NCI-H460 (cell line): ENCODE measurements around the gene NACA. TPM values are rescaled to one million over a fixed set of nuclear protein-coding genes. Genes with fewer than 3 reads are reported as not detected.
"Not testable (repeated sequence)": the region's sequence is repeated elsewhere in the genome, so short reads cannot be mapped to it uniquely, and the experiment has no call there.

ENCODE experiments used
- DNase-seq: peaks from one replicate; pipeline ENCODE4 v3.0.0-alpha.2; 2016; ENCODE audit warnings: low read depth; ENCODE audit errors: extremely low read depth
- polyA plus RNA-seq: library from polyadenylated mRNA; depleted of rRNA; stranded (reverse); fragments of >200 nt; gene quantifications from 2 replicates; pipeline ENCODE4 v1.2.3, GENCODE V29; 2014; cell fraction: nucleus; rRNA removed
- total RNA-seq: library from RNA; depleted of rRNA; stranded (reverse); fragments of >200 nt; shearing (Covaris generic); gene quantifications from 2 replicates; pipeline ENCODE4 v1.2.3, GENCODE V29; 2014; rRNA removed

NACA gene
- 1,485 and 1,699 TPM in 2 replicates for total RNA-seq
- 848 and 1,102 TPM in 2 replicates for polyA plus RNA-seq

DNA sequence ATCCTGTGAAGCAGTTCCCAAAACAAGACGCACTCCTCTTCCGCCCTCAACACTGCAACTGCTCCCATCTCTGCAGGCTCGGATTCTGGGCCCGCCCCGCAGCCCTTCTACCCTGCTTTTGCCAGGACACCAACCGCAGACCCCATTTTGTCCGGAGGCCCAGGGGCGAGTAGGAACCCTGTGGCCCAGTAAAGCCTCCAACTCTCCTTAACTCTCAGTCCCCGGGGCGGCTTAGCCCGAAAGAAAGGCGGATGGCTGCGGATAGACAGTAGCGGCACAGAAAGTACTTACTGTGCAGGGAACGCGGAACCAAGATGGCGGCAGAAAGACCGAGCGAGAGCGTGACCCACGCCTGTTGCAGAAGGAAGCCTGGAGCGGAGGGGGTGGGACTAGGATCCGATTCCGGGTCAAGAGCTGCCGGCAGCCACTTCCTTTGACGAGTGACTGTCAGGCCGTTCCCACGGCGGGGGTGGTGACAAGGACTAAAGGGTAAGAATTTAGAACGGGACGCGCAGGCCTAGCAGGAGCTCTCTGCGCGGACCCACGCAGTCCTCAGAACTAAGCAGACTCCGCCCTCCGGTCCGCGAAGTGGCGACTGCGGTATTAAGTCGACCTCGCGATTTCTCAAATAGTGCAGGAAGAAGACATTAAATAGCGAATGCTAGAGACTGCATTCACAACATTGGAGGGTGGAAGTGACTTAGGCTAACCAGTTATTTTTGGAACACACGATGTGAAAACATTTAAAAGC lies at the start of gene NACA:
NACA (minus strand) TSS at position 328 of the 751 bp plus-strand sequence. CDS start 778 bp downstream, outside the sequence.
- DNase-seq, result peak; percentile 98

DNA sequence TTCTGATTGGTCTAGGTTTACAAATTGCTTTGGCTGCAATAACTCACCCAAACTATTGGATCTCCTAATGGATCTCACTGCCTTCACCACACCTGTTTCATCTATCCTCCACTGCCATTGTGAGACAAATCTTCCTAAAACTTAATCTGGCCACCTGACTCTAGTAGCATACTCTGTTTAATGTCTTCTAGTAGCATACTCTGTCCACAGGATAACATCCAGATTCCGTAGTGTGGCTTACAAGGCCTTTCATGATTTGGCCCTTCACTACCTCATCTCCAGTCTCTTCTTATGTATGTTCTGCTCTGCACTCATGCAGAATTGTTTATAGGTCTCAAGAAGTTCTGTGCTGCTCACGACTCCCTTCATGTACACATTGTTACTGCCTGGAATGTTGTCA lies 48.0 kb upstream of the NACA start:
- no peak for DNase-seq

DNA sequence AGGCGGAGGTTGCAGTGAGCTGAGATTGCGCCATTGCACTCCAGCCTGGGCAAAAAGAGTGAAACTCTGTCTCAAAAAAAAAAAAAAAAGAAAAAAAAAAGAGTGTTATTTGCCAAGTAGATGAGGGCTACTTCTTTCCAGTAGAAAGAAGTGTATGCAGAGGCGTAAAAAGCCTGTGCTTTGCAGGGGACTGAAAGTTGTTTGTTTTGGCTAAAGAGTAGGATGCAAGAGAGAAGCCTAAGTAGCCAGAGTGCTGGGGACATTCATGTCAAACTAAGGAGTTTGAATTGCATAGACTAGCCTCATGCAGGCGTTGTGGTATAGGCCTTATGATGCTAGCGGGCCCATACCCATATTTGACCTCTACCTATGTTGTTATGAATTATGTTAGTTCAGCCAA lies 47.5 kb upstream of the NACA start:
- no peak for DNase-seq

DNA sequence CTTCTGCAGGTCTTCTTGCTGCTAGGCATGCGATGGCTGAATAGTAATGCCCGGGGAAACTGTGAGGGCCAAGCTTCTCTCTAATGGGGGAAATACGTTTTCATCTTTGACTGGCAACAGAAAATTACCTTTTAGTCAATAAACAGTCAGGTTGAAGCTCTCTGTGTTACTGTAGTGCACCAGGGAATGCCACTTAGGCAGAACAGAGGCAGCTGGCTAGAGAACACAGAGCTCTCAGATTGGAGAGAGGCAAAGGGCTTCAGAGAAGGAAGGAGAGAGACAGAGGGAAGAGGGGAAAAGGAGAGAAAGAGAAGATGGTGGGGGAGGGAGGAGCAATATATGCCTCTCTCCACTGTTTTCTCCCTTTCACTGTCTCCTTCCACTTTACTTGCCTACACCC lies 44.8 kb upstream of the NACA start:
- DNase-seq, result no peak

DNA sequence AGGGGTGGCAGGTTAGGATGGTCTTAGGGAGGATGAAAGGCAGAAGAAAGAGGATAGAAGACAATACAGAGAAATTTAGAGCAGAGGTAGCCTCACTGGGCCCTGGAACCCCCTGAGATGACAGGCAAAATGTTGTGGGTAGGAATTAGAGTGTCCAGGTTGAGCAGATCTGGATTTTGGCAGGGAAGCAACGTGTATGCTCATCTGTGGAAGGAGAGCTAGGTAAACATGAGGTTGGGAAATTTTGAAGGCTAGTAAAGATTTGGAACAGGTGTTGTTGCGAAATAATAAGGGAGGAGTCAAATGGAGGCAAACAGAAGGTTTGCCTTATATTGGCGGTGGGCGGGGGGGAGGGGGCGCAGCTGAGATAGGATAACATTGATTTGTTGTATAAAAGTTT lies 43.3 kb upstream of the NACA start:
- no peak for DNase-seq

DNA sequence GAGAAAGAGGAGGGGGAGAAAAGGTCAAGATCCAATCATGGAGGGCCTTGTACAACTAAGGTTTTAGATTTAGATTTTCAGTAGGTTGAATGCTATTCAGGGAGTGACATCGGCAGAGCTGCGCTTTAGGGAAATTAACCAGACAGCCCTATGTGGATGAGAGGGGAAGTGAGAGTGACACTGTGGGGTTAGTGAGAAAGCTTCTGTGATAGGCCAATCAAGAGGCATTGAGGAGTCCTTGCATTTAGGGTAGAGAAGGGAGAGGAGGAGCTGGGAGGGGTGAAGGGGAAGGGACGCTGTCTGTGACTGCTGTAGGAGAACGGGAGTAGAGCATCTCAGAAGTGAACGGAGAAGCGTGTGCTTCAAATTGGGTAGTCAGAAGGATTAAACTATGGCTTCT lies 41.4 kb upstream of the NACA start:
- no peak for DNase-seq

DNA sequence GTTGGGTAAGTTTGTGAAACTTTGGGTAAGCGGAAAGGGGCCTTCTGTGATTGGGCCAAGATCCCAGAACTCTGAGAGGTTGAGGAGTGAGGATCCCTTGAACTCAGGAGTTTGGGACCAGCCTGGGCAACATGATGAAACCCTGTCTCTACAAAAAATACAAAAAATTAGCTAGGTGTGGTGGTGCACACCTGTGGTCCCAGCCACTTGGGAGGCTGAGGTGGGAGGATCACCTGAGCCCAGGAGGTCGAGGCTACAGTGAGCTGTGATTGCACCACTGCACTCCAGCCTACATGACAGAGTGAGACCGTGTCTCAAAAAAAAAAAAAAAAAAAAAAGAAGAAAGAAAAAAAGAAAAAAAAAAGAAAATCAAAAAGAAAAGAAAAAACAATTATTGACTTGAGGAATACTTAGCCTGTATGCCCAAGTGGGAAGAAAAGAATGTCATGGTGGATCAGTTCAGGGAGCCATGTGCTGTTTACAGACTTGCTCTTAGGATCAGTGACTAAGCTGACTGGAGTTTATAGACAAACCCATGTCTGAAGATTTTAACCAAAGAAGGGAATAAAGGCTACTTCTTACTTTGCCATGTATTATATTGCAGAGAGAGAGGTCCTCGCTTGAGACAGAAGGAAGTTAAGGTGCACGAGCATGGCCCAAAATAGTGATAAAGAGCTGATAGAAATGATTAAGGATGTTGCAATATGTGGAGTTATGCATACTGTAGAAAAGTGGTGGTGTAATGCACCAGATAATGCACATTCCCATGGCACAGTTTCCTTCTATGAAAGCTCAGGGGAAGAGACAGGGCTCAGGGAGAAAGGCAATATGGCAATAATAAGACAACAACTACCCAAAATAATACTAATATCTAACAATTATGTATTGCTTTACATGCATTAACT lies 38.9 kb upstream of the NACA start:
- no peak for DNase-seq

DNA sequence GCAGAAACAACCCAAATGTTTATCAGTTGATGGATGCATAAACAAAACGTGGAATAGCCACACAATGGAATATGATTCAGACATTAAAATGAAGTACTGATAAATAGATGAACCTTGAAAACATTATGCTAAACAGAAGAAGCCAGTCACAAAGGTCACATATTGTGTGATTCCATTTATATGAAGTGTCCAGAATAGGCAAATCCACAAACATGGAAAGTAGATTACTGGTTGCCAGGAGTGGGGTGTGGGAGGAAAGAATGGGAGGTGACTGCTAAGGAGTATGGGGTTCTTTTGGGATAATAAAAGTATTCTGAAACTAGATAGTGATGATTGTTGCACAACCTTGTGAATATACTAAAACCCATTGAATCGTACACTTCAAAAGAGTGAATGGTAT lies 36.7 kb upstream of the NACA start:
- DNase-seq, result no peak

DNA sequence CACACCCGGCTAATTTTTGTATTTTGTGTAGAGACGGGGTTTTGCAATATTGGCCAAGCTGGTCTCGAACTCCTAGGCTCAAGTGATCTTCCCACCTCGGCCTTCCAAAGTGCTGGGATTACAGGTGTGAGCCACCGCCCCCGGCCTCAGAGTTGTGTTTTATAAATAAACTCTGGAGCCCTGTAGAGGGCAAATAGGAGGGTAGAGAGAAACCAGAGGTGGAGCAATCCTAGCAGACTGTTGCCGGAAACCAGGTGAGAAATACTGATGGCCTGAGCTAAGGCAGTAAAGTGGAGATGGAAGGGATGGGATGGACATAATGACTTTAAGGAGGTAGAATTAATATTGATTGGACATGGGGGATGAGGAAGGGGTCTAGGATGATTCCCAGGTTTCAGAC lies 35.4 kb upstream of the NACA start:
- DNase-seq, result no peak

DNA sequence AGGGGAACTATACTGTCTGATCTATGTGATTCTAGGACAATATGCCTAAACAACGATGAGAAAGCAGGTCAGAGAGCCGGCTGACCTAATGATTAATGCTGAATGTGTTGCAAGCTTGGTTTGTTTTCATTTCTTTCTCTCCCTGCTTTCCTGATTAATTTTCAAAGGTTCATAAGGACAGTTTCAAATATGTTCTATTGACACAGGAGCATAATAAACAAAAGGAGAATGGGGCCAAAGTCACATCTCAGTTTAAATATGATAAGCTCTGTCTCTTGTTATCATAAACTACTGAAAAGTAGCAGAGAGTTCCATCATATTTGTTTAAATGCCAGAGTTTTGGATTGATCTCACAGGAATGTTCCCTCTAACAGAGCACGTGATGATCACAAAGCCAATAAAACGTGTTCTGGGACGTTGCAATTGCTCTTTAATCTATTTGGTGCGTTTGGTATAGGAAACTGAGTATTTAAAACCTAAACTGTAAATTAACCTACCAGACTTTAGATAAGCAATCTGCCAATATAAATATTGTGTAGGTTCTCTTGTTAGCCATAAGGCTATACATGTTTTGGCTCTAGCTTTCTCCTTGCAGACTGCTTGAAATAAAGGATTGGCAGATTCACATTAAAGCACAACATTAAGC lies 34.3 kb upstream of the NACA start:
- DNase-seq, result no peak

DNA sequence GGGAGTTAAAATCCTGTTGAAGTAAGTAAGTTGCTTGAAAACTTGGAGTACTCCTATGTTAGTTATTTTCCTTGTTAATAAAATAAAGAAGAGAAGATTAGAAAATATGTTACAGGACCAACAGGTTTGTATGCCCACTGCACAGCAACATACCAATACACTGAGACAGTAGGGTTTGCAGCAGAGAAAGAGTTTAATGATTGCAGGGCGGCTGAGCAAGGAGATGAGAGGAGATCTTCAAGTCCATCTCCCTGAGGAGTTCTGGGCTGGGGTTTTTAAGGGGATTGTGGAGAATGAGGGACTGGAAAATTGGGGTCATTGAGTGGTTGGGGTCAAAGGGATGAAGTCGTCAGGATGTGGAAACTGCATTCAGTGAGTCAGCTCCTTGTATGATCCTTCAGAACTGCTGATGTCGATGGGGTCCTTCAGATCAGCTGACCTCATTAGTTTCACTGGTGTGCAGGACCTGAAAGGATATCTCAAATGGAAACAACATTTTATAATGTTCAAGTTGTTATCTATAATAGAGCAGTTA lies 33.7 kb upstream of the NACA start:
- DNase-seq, result no peak

DNA sequence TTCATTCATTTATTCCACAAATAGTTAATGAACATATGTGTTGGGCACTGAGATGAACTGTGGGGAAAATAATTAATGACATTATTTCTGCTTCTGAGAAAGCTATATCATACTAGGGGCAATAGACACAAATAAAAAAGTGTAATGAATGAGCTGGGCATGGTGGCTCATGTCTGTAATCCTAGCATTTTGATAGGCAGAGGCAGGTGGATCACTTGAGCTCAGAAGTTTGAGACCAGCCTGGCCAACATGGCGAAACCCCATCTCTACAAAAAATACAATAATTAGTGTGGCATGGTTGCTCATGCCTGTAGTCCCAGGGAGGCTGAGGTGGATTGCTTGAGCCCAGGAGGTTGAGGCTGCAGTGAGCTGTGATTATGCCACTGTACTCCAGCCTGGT lies 32.9 kb upstream of the NACA start:
- not testable (repeated sequence) for DNase-seq

DNA sequence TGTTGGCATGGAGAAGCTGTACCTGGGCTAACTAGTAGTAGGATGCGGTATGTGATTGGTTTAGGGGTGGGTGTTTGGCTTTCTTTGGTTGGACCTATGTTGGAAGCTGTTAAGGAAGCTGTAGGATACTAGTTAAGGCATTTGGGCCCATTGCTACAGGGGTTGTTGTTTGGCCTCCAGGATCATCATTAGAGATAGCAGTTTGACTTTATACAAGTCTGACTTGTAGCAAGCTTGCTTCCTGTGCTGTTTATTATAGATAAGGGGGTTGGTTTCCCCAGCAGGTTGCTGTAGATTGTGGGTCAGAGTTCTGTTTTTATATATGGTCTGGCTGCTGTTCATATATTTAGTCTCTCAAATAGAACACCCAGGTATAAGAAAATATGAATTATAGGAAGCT lies 28.5 kb upstream of the NACA start:
- no peak for DNase-seq

DNA sequence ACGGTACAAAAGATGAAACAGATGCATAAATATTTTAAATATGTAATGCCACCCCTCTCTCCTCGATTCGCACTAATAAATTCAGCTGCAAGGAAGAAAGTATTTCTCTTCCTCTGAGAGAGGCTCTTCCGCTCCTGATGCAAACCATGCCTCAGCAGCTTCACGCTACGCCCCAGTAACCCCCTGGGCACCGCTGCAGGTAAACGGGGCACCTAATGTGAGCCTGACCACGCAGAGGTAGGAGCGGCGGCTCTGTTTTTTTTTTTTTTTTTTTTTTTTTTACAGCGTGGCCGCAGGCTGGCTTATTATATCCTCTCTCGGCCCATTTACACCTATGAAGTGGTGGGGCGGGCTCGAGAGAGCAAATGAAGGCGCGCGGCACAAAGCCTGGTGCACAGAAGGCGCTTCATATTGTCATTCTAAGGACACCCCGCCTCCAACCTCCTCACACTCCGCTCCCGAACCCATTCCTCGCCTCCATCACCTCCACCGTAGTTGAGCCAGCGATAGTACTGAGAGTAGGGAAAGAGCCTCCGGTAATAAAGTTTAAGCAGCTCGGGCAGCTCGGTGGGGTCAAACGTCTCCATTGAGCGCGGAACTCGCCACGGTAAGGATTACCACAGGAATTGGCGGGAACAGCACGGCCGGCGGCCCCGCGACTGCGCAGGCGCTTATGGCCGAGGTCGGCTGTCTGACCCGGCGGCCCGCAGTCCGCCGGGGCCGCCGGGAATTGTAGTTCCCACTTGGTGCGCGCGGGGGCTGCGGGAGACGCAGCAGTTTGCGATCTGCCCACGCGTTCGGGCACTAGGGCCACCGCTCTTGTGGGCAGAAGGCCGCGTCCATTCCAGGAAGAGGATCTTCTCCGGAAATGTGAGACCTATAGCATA lies 26.9 kb upstream of the NACA start, which contains the start of gene PRIM1:
PRIM1 (minus strand) TSS at position 612 of the 887 bp plus-strand sequence; CDS start at position 587, 25 bp downstream.
- peak; percentile 77 for DNase-seq

DNA sequence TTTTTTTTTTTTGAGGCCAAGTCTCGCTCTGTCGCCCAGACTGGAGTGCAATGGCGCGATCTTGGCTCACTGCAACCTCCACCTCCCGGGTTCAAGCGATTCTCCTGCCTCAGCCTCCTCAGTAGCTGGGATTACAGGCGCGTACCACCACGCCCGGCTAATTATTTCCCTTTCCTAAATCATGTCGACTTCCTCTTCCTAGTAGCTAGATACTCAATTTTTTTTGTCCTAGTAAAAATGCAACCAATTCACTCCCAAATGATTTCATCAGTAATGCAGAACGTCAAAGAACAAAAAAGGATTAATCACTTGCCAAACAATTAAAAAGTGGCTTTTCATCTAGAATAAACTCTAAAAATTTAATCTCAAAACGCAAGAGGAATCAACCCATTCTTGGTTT lies 25.5 kb upstream of the NACA start:
- DNase-seq, result not testable (repeated sequence)

DNA sequence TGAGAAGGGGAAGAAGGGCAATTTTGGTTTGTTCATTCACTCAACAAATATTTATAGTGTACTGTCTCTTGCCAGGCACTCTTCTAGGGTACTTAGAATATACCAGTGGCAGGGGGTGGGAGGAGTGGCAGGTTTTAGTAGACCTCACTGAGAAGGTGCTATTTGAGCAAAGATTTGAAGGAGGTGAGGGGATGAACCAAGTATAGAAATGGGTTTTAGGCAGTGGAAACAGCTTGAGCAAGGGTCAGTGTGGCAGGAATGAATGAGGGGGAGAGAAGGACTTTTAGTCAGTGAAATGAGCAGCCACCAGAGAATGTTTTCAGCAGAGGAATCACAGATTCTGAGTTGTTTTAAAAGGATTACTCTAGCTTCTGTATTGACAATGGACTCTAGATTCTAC lies 24.8 kb upstream of the NACA start:
- no peak for DNase-seq

DNA sequence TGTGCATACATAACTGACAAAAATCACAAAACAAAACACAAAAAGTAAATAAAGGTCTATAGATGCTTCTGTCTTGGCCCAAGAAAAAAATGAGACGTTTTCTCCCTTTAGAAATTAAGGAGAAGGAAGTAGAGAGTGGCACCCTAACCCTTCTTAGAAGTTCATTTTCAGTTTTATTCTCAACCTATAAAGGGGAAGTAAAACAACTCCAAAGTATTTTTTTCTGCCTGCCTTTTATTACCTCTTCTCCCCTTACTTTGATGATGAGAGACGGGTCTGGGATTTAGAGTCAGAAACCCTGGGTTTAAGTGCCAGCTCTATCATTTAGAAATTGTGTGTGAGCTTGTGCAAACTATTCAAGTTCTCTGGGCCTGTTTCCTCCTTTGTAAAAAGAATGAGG lies 24.3 kb upstream of the NACA start:
- DNase-seq, result no peak

DNA sequence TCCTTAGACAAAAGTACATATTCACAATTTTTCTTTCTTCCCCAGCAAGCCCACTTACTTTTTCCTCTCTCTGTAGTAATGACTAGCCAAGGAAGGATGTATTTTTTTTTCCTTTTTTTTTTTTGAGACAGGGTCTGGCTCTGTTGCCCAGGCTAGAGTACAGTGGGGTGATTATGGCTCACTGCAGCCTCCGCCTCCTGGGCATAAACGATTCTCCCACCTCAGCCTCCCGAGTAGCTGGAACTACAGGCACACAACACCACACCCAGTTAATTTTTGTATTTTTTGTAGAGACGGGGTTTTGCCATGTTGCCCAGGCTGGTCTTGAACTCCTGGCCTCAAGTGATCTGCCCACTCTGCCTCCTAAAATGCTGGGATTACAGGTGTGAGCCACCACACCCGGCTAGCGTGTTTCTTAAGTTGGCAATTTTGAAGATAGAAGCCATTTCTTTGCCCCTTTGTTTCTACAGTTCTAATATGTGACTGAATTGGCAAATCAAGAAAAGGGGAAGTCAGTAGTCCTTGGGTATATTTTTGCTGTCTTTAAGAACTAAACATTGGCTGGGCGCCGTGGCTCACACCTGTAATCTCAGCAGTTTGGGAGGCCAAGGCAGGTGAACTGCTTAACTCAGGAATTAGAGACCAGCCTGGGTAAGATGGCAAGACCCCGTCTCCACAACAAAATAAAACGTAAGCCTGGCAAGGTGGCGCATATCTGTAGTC lies 3.2 kb upstream of the NACA start:
- DNase-seq, result no peak

DNA sequence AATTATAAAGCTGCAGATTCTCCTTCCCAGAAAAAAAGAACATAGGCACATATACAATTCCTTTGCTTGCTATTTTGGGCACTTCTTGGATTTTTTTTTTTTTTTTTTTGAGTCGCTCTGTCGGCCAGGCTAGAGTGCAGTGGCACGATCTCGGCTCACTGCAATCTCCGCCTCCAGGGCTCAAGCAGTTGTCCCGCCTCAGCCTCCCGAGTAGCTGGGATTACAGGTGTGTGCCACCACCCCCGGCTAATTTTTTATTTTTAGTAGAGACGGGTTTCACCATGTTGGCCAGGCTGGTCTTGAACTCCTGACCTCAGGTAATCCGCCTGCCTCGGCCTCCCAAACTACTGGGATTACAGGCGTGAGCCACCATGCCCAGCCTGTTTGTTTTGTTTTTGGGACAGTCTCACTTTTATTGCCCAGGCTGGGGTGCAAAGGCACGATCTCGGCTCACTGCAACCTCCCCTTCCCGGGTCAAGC lies 1.1 kb upstream of the NACA start:
- DNase-seq, result not testable (repeated sequence)
